ENCODE results near the gene CATSPER3.

The CATSPER3 gene

DNA sequence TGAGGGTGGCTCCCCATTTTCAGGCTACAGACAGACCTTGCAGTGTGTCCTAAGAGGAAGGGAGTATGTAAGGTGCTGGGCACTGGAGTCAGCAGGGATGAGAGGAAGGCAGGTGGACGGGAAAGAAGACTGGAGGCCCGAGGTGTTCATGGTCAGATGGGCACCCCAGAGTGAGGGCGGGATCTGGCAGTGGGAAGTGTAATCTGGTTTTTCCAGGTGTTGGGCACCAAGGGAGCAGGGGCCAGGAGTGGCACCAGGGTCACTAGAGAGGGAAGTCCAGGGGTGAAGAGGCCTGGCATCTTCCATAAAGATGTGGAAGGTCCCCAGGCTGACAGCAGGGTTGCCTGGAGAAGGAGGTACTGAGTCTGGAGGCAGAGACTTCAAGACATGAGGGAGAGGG lies 36.7 kb downstream of the CATSPER3 start:
- no peak overlapping the region for H3K4me3 ChIP-seq (ENCODE audit: low read depth, low read length)
- DNase-seq (ENCODE audit: low read depth), result no peak
- TF ChIP-seq CTCF (IDR thresholded peaks at IDR 0.05; ENCODE audit: control insufficient read depth, extremely low read depth, insufficient read depth), result no peak

- H3K4me3 ChIP-seq (ENCODE audit: low read depth, low read length), result no peak overlapping the region
- DNase-seq (ENCODE audit: low read depth), result no peak
- no peak for TF ChIP-seq CTCF (IDR thresholded peaks at IDR 0.05; ENCODE audit: control insufficient read depth, extremely low read depth, insufficient read depth)
These were observed 37.4 kb downstream of the CATSPER3 start for GRCh38 chr5:135005076-135005475.

DNA sequence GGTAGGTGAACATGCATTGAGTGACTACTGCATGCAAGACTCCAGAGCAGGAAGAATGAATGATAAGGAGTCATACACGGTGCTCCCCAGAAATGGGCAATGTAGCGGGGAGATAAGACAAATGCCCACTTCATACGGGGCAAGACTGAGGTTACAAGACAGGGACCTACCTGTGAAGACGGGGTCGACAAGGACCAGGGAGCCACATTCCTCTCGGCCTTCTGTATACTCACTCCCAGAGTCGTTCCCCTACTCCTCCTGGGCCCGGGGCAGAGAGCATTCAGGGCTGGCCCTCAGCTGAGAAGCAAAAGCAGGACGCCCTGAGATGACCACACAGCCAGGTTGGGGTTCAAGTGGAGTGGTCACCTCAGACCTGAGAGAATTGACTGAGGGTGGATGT lies 39.6 kb downstream of the CATSPER3 start:
- TF ChIP-seq CTCF (IDR thresholded peaks at IDR 0.05; ENCODE audit: control insufficient read depth, extremely low read depth, insufficient read depth), result no peak
- no peak for DNase-seq (ENCODE audit: low read depth)
- H3K4me3 ChIP-seq (ENCODE audit: low read depth, low read length), result no peak overlapping the region

DNA sequence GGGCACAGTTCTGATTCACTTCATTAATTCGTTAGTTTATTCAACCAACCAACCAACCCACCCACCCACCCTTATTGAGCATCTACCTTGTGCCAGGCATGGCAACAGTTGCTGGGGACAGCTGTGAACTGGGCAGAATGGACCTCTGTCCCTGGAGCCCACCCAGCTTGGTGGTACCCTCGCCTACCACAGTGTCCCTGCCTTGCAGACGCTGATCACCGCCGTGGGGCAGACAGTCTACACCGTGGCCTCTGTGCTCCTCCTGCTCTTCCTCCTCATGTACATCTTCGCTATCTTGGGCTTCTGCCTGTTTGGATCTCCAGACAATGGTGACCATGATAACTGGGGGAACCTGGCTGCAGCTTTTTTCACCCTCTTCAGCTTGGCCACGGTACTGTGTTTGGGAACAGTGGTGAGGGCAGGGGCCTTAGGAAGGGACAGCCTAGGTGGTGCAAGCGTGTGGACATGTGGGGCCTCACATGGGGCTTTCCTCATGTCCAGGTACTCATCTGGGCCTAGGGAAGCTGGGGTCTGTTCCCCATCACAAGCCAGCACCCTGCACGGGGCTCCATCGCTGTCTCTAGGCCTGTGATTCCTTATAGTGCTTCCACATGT lies 40.1 kb downstream of the CATSPER3 start:
- no peak overlapping the region for H3K4me3 ChIP-seq (ENCODE audit: low read depth, low read length)
- TF ChIP-seq CTCF (IDR thresholded peaks at IDR 0.05; ENCODE audit: control insufficient read depth, extremely low read depth, insufficient read depth), result no peak
- DNase-seq (ENCODE audit: low read depth), result no peak

GRCh38 chr5:135008556-135008955 lies 40.8 kb downstream of the CATSPER3 start:
- H3K4me3 ChIP-seq (ENCODE audit: low read depth, low read length), result no peak overlapping the region
- no peak for TF ChIP-seq CTCF (IDR thresholded peaks at IDR 0.05; ENCODE audit: control insufficient read depth, extremely low read depth, insufficient read depth)
- no peak for DNase-seq (ENCODE audit: low read depth)

DNA sequence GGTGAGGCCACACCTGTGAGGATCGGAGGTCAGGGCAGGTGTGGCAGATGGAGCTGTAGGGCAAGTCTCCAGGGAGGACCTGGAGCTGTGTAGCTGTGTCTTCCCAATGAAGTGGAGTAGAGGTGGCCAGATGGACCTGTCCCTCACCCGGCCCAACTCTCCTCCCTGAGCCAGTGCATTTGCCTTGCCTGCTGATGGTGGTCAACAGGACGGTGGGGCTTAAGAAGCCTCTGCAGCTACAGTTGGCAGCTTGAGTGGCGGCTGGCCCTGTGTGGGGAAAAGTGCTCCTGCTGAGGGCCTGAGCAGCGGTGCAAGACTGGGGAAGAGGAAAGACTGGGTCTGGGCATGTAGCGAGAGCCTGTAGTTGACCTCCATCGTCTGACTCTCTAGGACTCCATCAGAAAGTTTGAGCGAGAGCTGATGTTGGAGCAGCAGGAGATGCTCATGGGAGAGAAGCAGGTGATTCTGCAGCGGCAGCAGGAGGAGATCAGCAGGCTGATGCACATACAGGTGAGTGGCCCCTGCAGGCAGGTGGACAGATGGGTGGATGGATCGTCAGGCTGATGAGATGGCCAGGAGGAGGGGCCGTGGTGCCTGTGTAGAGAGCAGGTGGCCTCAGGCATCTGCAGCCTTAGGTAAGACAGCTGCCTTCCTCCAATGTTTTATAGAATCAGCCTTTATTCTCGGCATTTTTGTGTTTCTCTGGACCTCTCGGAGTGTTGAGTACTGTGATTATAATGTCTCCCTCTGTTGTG lies 41.5 kb downstream of the CATSPER3 start:
- no peak for DNase-seq (ENCODE audit: low read depth)
- H3K4me3 ChIP-seq (ENCODE audit: low read depth, low read length), result no peak overlapping the region
- no peak for TF ChIP-seq CTCF (IDR thresholded peaks at IDR 0.05; ENCODE audit: control insufficient read depth, extremely low read depth, insufficient read depth)
